ENCODE results near the gene USP34. TPM values are rescaled to one million over a fixed set of nuclear protein-coding genes. Genes with fewer than 3 reads are reported as not detected.

Gene USP34
- total RNA-seq, 1 donor from 2014 or later: 95.9 TPM

GRCh38 chr2:61443342-61444041 lies 27.4 kb downstream of the USP34 start:
- DNase-seq (ENCODE audit: low read depth, low spot score): no peak
- H3K27me3 Mint-ChIP-seq (ENCODE audit: low read depth): no peaks in the 10 kb centered on the region
- TF ChIP-seq CTCF (conservative IDR thresholded peaks at IDR 0.05): no peak
- peaks cover 21% of the 10 kb centered on the region for H3K4me1 Mint-ChIP-seq
- peaks cover 3% of the 10 kb centered on the region for H3K9me3 Mint-ChIP-seq
- H3K27ac Mint-ChIP-seq (ENCODE audit: unreplicated experiment): no peak overlapping the region
- H3K36me3 Mint-ChIP-seq (ENCODE audit: low read depth): peaks cover 19% of the 10 kb centered on the region
- no peak overlapping the region for H3K4me3 Mint-ChIP-seq

- Mint-ChIP-seq H3K27me3 (ENCODE audit: low read depth) (no peaks in the 10 kb centered on the region), H3K4me3 (no peak overlapping the region), H3K36me3 (ENCODE audit: low read depth) (peaks cover 36% of the 10 kb centered on the region), H3K27ac (ENCODE audit: unreplicated experiment) (peak overlapping the region; percentile 55), H3K4me1 (peaks cover 18% of the 10 kb centered on the region), H3K9me3 (peaks cover 5% of the 10 kb centered on the region)
- no peak for TF ChIP-seq CTCF (conservative IDR thresholded peaks at IDR 0.05)
- no peak for DNase-seq (ENCODE audit: low read depth, low spot score)
These were observed 31.5 kb downstream of the USP34 start for GRCh38 chr2:61439241-61440002.

- no peak for TF ChIP-seq CTCF (conservative IDR thresholded peaks at IDR 0.05)
- peaks cover 18% of the 10 kb centered on the region for H3K4me1 Mint-ChIP-seq
- H3K4me3 Mint-ChIP-seq: no peak overlapping the region
- no peak for DNase-seq (ENCODE audit: low read depth, low spot score)
- peaks cover 5% of the 10 kb centered on the region for H3K9me3 Mint-ChIP-seq
- H3K36me3 Mint-ChIP-seq (ENCODE audit: low read depth): peaks cover 32% of the 10 kb centered on the region
- H3K27ac Mint-ChIP-seq (ENCODE audit: unreplicated experiment): no peak overlapping the region
- no peaks in the 10 kb centered on the region for H3K27me3 Mint-ChIP-seq (ENCODE audit: low read depth)
These were observed 32.2 kb downstream of the USP34 start for GRCh38 chr2:61438670-61439069.

GRCh38 chr2:61437170-61437569 lies 33.7 kb downstream of the USP34 start:
- peaks cover 12% of the 10 kb centered on the region for H3K4me1 Mint-ChIP-seq
- H3K27me3 Mint-ChIP-seq (ENCODE audit: low read depth): no peaks in the 10 kb centered on the region
- no peak for DNase-seq (ENCODE audit: low read depth, low spot score)
- peaks cover 26% of the 10 kb centered on the region for H3K36me3 Mint-ChIP-seq (ENCODE audit: low read depth)
- TF ChIP-seq CTCF (conservative IDR thresholded peaks at IDR 0.05): no peak
- H3K27ac Mint-ChIP-seq (ENCODE audit: unreplicated experiment): no peak overlapping the region
- H3K9me3 Mint-ChIP-seq: peaks cover 5% of the 10 kb centered on the region
- H3K4me3 Mint-ChIP-seq: no peak overlapping the region

- TF ChIP-seq CTCF (conservative IDR thresholded peaks at IDR 0.05): no peak
- Mint-ChIP-seq H3K27me3 (ENCODE audit: low read depth) (no peaks in the 10 kb centered on the region), H3K27ac (ENCODE audit: unreplicated experiment) (no peak overlapping the region), H3K36me3 (ENCODE audit: low read depth) (peaks cover 26% of the 10 kb centered on the region), H3K4me1 (peaks cover 4% of the 10 kb centered on the region), H3K4me3 (no peak overlapping the region), H3K9me3 (peaks cover 5% of the 10 kb centered on the region)
- no peak for DNase-seq (ENCODE audit: low read depth, low spot score)
These were observed 34.8 kb downstream of the USP34 start for GRCh38 chr2:61436092-61436491.

Measured in neural crest cell (in vitro differentiated cells).